Muscle of leg (tissue), 11 donors: ENCODE measurements around the gene RNF152. TPM values are rescaled to one million over a fixed set of nuclear protein-coding genes. Genes with fewer than 3 reads are reported as not detected.

ENCODE experiments used
- DNase-seq: peaks from one replicate; pipeline ENCODE4 v3.0.0; 2013
- H3K27ac ChIP-seq: one replicate; pipeline ENCODE4 v1.5.1; 2013; ENCODE audit warnings: mild to moderate bottlenecking, low read length, control low read depth
- H3K27me3 ChIP-seq: one replicate; pipeline ENCODE4 v1.6.1; 2013; ENCODE audit warnings: low read length; ENCODE audit not compliant: control insufficient read depth, insufficient read depth
- H3K36me3 ChIP-seq: one replicate; pipeline ENCODE4 v1.6.1; 2013; ENCODE audit warnings: low read length; ENCODE audit not compliant: control insufficient read depth, insufficient read depth
- H3K4me1 ChIP-seq: one replicate; pipeline ENCODE4 v1.6.1; 2013; ENCODE audit warnings: low read length; ENCODE audit not compliant: control insufficient read depth, insufficient read depth
- H3K4me3 ChIP-seq: one replicate; pipeline ENCODE4 v1.5.1; 2013; ENCODE audit warnings: low read length, control low read depth
- H3K9me3 ChIP-seq: replicated peaks from 2 replicates; pipeline ENCODE4 v1.6.1; 2013; ENCODE audit warnings: low read depth, low read length; ENCODE audit not compliant: control insufficient read depth
- WGBS: methylation state at CpG from one replicate; pipeline ENCODE4 v1.1.5; 2013; ENCODE audit warnings: missing lambda C conversion rate; ENCODE audit not compliant: insufficient coverage; 5-methylcytosine and 5-hydroxymethylcytosine counted together
- polyA plus RNA-seq, 8 donors: library from polyadenylated mRNA; unstranded; fragments of 120-200 nt; gene quantifications; one replicate each; pipeline versions ENCODE4 v1.2.1 to v1.2.3, GENCODE V29; 2013; ENCODE audit warnings: inconsistent platforms in 1 of 8, low replicate concordance in 1 of 8; ENCODE audit not compliant: insufficient read length in 8 of 8, insufficient read depth in 1 of 8
- total RNA-seq: library from RNA; stranded (reverse); fragments of 120-200 nt; gene quantifications from one replicate; pipeline ENCODE4 v1.2.4, GENCODE V29; 2013

RNF152 gene
- total and polyA plus RNA-seq, 9 donors = 3.6 to 8.1 (median 4.3) TPM

DNA sequence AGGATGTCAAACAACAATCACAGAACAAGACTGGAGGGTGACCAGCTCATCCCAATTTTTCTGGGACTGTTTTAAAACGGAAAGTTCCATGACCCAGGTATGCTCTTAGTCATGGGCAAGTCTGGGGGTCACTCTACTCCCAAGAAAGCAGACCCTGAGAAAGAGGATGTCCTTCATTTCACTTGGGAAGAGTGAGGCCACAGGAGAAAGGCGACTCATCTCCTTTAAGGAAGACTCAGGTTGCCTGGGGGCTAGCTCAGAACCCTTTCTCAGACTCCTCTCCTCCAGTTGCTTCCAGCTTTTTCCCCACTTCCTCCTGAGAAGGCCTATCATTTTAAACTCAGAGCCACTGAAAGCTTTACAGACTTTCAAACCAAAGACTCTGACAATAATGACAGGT, 9.3 kb downstream of the RNF152 start:
- DNase-seq = no peak
- Histone ChIP-seq H3K4me3 (no peak overlapping the region), H3K27ac (no peak overlapping the region), H3K9me3 (no peaks in the 10 kb centered on the region), H3K36me3 (no peaks in the 10 kb centered on the region), H3K27me3 (no peaks in the 10 kb centered on the region), H3K4me1 (no peaks in the 10 kb centered on the region)
- 67% methylated on average over 1 of the region's 2 CpGs for WGBS

DNA sequence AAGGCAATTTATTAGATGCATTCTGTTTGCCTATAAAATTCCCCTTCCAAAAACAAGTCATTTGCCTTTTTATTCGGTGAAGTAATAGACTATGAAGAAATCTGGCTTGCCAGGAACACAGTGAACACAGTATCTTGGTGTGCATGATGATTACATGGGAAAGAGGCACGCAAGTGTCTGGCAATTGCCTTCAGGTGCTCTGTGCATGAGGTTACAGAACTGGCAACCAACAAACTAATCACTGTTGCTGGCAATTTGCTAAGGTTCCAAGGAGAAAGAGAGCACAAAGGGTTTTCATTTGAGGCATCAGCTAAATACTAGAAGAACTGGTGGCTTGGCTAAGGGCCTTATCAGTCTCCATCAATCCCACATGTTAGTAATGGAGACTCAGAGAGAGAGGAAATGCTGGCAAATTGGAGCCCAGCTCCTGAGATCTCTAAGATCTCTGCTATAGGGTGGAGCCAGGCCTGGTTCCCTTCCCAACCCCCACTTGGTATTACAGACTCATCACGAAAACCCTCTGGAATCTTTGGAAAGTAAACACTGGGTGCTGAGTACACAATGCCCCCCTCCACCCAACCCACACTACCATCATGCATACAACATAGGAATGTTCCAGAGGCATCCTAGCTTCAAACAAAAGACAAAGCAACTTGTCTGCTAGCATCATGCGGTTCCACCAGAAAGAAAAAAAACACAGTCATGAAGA, 10.4 kb downstream of the RNF152 start:
- H3K9me3 ChIP-seq = no peaks in the 10 kb centered on the region
- WGBS = 75% methylated on average over 1 of the region's 4 CpGs
- DNase-seq = no peak
- no peaks in the 10 kb centered on the region for H3K4me1 ChIP-seq
- H3K36me3 ChIP-seq = no peaks in the 10 kb centered on the region
- H3K4me3 ChIP-seq = no peak overlapping the region
- no peaks in the 10 kb centered on the region for H3K27me3 ChIP-seq
- no peak overlapping the region for H3K27ac ChIP-seq

DNA sequence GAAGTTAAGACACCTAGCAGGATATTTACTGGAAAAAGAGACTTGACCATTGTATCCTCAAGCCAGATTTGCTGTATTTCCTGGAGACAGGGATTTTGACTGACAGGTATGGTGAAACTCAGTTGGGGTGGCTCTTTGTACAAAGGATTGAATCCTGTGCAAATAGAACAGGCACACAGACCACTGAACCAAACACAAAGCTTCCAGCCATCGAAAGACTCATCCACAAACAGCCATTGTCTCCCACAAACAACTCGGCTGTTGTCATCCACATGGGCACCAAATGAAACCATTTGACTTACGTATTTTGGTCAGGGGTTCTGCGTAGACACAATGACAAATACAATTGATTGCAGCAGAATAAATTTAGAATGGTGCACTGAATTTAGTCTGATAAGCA, 15.9 kb downstream of the RNF152 start:
- no peak for DNase-seq
- Histone ChIP-seq H3K4me1 (no peaks in the 10 kb centered on the region), H3K27ac (no peak overlapping the region), H3K27me3 (no peaks in the 10 kb centered on the region), H3K4me3 (no peak overlapping the region), H3K36me3 (no peaks in the 10 kb centered on the region), H3K9me3 (no peaks in the 10 kb centered on the region)
- WGBS = 85% methylated on average over 4 of the region's 4 CpGs

DNA sequence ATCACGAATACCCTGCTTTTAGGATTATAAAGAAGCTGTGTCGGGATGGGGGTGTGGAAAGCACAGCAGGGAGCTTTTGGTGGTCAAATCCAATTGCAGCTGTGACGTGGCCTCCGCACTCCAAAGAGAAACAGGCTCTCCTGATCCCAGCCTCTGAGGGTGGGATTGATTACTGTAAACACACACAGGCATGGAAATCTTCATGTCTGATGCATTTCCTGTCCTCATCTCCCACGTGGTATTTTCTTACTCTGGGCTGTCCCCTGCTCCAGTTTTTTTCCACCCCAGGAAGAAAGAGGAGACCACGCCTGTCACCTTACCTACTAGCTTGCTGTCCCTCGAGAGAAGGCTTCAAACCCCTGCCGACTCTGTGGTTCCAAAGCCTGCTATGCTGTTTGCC, 22.7 kb downstream of the RNF152 start:
- no peaks in the 10 kb centered on the region for H3K4me1 ChIP-seq
- 30% methylated on average over 4 of the region's 8 CpGs for WGBS
- H3K9me3 ChIP-seq = no peaks in the 10 kb centered on the region
- H3K27me3 ChIP-seq = no peaks in the 10 kb centered on the region
- H3K36me3 ChIP-seq = no peaks in the 10 kb centered on the region
- no peak overlapping the region for H3K4me3 ChIP-seq
- DNase-seq = peak; percentile 70
- H3K27ac ChIP-seq = no peak overlapping the region

DNA sequence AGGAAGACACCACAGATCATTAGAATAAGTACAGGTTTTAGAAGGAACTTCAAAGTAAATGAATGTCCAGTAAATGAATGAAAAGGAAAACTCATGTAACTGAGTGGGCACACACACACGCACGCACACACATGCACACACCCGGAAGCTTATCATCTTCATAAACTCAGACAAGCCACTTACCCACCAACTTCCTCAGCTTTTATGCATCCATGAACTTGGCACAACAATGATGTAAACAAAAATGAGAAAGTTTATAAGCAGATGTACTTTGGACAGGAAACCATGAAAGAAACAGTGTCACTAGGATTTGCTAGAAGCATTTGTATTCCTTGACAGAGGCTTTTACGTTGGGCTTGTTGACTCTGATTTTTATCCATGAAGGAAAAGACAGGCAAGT, 23.2 kb downstream of the RNF152 start:
- H3K9me3 ChIP-seq = no peaks in the 10 kb centered on the region
- no peaks in the 10 kb centered on the region for H3K36me3 ChIP-seq
- H3K4me1 ChIP-seq = no peaks in the 10 kb centered on the region
- WGBS = no CpG with 5 or more reads among the region's 4 CpGs
- H3K27me3 ChIP-seq = no peaks in the 10 kb centered on the region
- no peak overlapping the region for H3K4me3 ChIP-seq
- DNase-seq = no peak
- H3K27ac ChIP-seq = no peak overlapping the region

- 71% methylated on average over 1 of the region's 3 CpGs for whole genome bisulfite sequencing
- H3K27me3 ChIP-seq = no peaks in the 10 kb centered on the region
- no peaks in the 10 kb centered on the region for H3K36me3 ChIP-seq
- no peak overlapping the region for H3K27ac ChIP-seq
- H3K4me3 ChIP-seq = no peak overlapping the region
- peak; percentile 6 for DNase-seq
- no peaks in the 10 kb centered on the region for H3K4me1 ChIP-seq
- H3K9me3 ChIP-seq = no peaks in the 10 kb centered on the region
These were observed 27.2 kb downstream of the RNF152 start for GRCh38 chr18:61865466-61866175.

DNA sequence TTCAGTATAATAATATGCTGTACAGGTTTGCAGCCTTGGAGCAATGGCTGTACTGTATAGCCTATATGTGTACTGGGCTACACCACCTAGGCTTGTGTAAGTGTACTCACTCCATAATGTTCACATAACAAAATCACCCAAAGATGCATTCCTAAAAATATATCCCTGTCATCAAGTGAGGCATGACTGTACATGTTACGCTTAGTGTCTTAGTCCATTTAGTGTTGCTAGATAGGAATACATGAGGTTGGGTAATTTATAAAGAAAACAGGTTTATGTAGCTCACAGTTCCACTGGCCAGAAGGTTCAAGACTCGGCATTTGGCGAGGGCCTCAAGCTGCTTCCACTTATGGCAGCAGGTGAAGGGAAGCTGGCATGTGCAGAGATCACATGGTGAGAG, 31.4 kb downstream of the RNF152 start:
- WGBS = 100% methylated on average over 1 of the region's 3 CpGs
- H3K4me3 ChIP-seq = no peak overlapping the region
- no peaks in the 10 kb centered on the region for H3K9me3 ChIP-seq
- no peak overlapping the region for H3K27ac ChIP-seq
- peaks cover 2% of the 10 kb centered on the region for H3K36me3 ChIP-seq
- no peak for DNase-seq
- no peaks in the 10 kb centered on the region for H3K27me3 ChIP-seq
- no peaks in the 10 kb centered on the region for H3K4me1 ChIP-seq

DNA sequence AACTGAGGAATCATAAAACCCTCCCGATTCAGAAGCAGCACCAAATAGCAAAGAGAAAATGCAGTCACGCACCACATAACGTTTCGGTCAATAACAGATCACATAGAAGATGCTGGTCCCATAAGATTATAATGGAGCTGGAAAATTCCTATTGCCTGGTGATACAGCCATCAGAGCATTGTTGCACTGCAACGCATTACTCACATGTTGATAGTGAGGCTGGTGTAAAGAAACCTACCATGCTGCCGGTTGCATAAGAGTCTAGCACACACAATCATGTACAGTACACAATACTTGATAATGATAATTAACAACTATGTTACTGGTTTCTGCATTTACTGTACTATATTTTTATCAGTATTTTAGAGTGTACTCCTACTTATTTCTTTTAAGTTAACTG, 32.5 kb downstream of the RNF152 start:
- no peaks in the 10 kb centered on the region for H3K27me3 ChIP-seq
- no peak for DNase-seq
- no peaks in the 10 kb centered on the region for H3K9me3 ChIP-seq
- no peak overlapping the region for H3K27ac ChIP-seq
- peaks cover 2% of the 10 kb centered on the region for H3K36me3 ChIP-seq
- H3K4me3 ChIP-seq = no peak overlapping the region
- no peaks in the 10 kb centered on the region for H3K4me1 ChIP-seq
- WGBS = no CpG with 5 or more reads among the region's 6 CpGs

GRCh38 chr18:61859113-61859512, 33.7 kb downstream of the RNF152 start:
- Histone ChIP-seq H3K4me1 (no peaks in the 10 kb centered on the region), H3K27me3 (no peaks in the 10 kb centered on the region), H3K36me3 (peaks cover 2% of the 10 kb centered on the region), H3K4me3 (no peak overlapping the region), H3K9me3 (no peaks in the 10 kb centered on the region), H3K27ac (no peak overlapping the region)
- 89% methylated on average over 4 of the region's 9 CpGs for WGBS
- DNase-seq = no peak

DNA sequence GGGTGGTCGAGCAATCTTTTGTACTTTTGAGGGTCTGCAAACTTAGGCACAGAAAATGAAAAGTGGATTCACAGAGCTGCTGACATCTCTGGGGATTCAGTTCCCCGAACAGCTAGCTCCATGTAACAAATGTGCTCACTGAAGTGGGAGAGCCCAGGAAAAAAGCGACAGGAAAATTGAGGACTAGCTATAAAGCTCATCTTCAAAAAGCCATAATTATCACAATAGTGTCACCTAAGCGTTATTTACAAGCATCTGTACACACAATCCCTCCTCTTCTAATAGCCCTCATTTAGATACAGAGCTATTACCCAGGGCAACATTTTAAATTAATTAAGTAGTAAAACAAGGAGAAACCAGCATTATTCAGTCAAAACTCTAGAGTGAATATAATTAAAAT, 36.1 kb downstream of the RNF152 start:
- H3K36me3 ChIP-seq = peaks cover 2% of the 10 kb centered on the region
- DNase-seq = no peak
- no peaks in the 10 kb centered on the region for H3K9me3 ChIP-seq
- 29% methylated on average over 1 of the region's 4 CpGs for WGBS
- H3K27me3 ChIP-seq = no peaks in the 10 kb centered on the region
- H3K4me3 ChIP-seq = no peak overlapping the region
- H3K4me1 ChIP-seq = no peaks in the 10 kb centered on the region
- no peak overlapping the region for H3K27ac ChIP-seq
